Nephron (organoid): Measurements from ENCODE around the gene RBM47.

ENCODE experiments used
- H3K27ac Mint-ChIP-seq, 3 experiments: 2 replicates each; pipeline ENCODE4 v1.8.0; 2020; ENCODE audit warnings: mixed read lengths in 3 of 3, mild to moderate bottlenecking in 2 of 3, moderate library complexity in 1 of 3
- H3K27me3 Mint-ChIP-seq: 2 replicates; pipeline ENCODE4 v1.8.0; 2021; ENCODE audit warnings: low read depth, mild to moderate bottlenecking, moderate library complexity, mixed read lengths
- H3K36me3 Mint-ChIP-seq: 2 replicates; pipeline ENCODE4 v1.8.0; 2020; ENCODE audit warnings: low read depth, mixed read lengths
- H3K4me1 Mint-ChIP-seq: 2 replicates; pipeline ENCODE4 v1.8.0; 2020; ENCODE audit warnings: mixed read lengths
- H3K4me3 Mint-ChIP-seq, 3 experiments: 2 replicates each; pipeline ENCODE4 v1.8.0; 2020; ENCODE audit warnings: mild to moderate bottlenecking in 3 of 3, mixed read lengths in 3 of 3, moderate library complexity in 2 of 3
- H3K9me3 Mint-ChIP-seq: 2 replicates; pipeline ENCODE4 v1.8.0; 2020; ENCODE audit warnings: mixed read lengths
- TF ChIP-seq, protein P1 (sequence below), 3 experiments: fragments of 200-600 bp; sonication (generic); IDR thresholded peaks; one replicate each; pipeline ENCODE4 v1.5.0; 2021; ENCODE audit warnings: antibody characterized with exemption in 3 of 3; ENCODE audit not compliant: unreplicated experiment in 3 of 3

The RBM47 gene

DNA sequence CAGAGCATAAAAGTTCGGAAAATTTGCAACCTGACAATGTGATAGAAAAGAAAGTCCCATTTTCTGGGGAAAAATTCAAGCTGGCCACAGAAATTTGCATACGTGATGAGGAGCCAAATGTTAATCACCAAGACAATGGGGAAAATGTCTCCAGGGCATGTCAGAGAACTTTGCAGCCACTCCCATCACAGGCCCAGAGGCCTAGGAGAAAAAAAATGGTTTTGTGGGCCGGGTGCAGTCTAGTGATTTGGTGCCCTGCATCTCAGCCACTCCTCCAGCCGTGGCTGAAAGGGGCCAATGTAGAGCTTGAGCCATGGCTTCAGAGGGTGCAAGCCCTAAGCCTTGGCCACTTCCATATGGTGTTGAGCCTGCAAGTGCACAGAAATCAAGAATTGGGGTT is 223.3 kb downstream of the RBM47 start:
- H3K9me3 Mint-ChIP-seq, result peaks cover 14% of the 10 kb centered on the region
- no peak overlapping the region for H3K27ac Mint-ChIP-seq
- no peak overlapping the region for H3K4me3 Mint-ChIP-seq
- TF ChIP-seq, protein P1, sequence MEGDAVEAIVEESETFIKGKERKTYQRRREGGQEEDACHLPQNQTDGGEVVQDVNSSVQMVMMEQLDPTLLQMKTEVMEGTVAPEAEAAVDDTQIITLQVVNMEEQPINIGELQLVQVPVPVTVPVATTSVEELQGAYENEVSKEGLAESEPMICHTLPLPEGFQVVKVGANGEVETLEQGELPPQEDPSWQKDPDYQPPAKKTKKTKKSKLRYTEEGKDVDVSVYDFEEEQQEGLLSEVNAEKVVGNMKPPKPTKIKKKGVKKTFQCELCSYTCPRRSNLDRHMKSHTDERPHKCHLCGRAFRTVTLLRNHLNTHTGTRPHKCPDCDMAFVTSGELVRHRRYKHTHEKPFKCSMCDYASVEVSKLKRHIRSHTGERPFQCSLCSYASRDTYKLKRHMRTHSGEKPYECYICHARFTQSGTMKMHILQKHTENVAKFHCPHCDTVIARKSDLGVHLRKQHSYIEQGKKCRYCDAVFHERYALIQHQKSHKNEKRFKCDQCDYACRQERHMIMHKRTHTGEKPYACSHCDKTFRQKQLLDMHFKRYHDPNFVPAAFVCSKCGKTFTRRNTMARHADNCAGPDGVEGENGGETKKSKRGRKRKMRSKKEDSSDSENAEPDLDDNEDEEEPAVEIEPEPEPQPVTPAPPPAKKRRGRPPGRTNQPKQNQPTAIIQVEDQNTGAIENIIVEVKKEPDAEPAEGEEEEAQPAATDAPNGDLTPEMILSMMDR (IDR thresholded peaks at IDR 0.05; ENCODE audit: unreplicated experiment in 3 of 3), result no peak
- H3K36me3 Mint-ChIP-seq, result peaks cover 13% of the 10 kb centered on the region
- H3K27me3 Mint-ChIP-seq, result peaks cover 7% of the 10 kb centered on the region
- peaks cover 9% of the 10 kb centered on the region for H3K4me1 Mint-ChIP-seq

DNA sequence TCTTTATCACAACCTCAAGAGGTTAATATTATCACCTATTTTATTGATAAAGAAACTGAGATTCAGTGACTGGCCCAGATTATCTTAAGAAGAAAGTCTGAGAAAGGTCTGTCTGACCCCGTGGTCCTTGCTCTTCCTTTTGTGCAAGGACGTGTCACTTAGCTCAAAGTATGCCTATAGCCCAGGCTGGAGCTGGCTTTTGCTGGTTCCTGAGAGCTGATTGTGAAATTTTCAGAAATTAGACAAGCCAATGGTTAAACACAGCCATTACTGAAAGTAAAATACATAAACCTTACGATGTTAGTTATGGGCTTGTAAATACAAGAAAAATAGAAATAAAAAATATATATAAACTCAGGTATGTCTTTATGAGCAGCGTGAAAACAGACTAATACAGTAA is 224.5 kb downstream of the RBM47 start:
- no peak overlapping the region for H3K27ac Mint-ChIP-seq

DNA sequence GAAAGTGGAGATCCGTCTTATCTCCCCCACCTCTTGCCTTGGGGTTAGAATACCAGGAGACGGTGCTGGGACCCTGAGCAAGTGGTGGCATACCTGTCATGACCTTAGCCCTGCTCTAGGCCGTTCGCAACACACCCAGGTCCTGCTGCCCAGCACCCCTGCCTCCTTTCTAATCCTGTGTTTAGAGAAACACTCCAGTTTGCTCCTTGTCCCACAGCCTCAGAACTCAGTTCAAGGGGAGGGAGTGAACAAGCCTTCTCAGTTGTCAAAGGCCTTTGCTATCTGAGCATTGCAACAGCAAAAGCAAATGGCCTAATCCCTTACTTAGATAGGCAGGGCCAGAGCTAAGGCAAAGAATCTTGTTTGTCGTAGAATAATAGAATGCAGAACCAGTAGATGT is 226.6 kb downstream of the RBM47 start:
- H3K9me3 Mint-ChIP-seq, result peaks cover 14% of the 10 kb centered on the region
- TF ChIP-seq, protein P1 (IDR thresholded peaks at IDR 0.05; ENCODE audit: unreplicated experiment in 3 of 3), result no peak
- no peak overlapping the region for H3K4me3 Mint-ChIP-seq
- H3K36me3 Mint-ChIP-seq, result peaks cover 13% of the 10 kb centered on the region
- peaks cover 15% of the 10 kb centered on the region for H3K4me1 Mint-ChIP-seq
- H3K27ac Mint-ChIP-seq, result peak overlapping the region in 1 of 3 experiments; percentile 73
- H3K27me3 Mint-ChIP-seq, result peaks cover 17% of the 10 kb centered on the region

More for the DNA sequence above, 224.5 kb downstream of the RBM47 start:
- Mint-ChIP-seq H3K9me3 (peaks cover 14% of the 10 kb centered on the region), H3K27me3 (peaks cover 10% of the 10 kb centered on the region), H3K4me1 (peaks cover 9% of the 10 kb centered on the region), H3K4me3 (no peak overlapping the region), H3K36me3 (peaks cover 13% of the 10 kb centered on the region)
- TF ChIP-seq, protein P1 (IDR thresholded peaks at IDR 0.05; ENCODE audit: unreplicated experiment in 3 of 3), result no peak

DNA sequence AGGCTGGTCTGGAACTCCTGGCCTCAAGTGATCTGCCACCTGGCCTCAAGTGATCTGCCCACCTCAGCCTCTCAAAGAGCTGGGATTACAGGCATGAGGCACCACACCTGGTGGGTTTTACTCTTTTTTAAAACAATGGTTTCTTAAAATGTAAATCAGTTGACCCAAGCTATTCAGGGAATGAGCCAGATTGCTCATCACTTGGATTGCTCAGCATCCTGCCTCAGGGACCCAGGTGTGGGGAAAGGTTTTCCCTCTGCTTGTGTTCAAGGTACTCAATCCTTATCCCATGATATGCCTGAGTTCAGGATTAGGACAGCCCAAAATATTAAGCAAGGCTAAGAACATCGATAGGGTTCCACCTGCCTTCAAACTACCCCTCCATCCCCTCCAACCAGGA is 227.1 kb downstream of the RBM47 start:
- peaks cover 10% of the 10 kb centered on the region for H3K9me3 Mint-ChIP-seq

DNA sequence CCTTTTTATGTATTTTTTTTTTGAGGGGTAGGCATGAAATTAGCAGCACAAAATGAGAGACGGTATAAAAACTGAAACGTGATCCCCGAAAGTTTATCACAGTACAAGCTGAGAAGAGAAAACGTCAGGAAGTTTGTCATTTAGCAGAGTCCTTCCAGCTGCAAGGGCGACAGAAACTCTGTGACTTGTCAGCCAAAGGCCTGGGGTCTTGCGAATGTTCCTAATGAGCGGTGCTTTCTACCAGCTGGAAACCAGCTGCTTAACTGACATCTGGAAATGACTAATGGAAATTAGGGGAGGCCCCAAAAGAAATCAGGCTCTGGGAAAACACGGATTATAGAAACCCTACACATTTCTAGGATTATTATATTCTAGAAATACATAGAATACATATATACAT is 228.0 kb downstream of the RBM47 start:
- H3K4me3 Mint-ChIP-seq, result no peak overlapping the region
- TF ChIP-seq, protein P1 (IDR thresholded peaks at IDR 0.05; ENCODE audit: unreplicated experiment in 3 of 3), result no peak
- peaks cover 17% of the 10 kb centered on the region for H3K27me3 Mint-ChIP-seq
- H3K4me1 Mint-ChIP-seq, result peaks cover 15% of the 10 kb centered on the region
- peaks cover 5% of the 10 kb centered on the region for H3K9me3 Mint-ChIP-seq
- peak overlapping the region in 1 of 3 experiments; percentile 11 for H3K27ac Mint-ChIP-seq
- peaks cover 4% of the 10 kb centered on the region for H3K36me3 Mint-ChIP-seq

More for the DNA sequence above, 227.1 kb downstream of the RBM47 start:
- Mint-ChIP-seq H3K27me3 (peaks cover 17% of the 10 kb centered on the region), H3K4me1 (peaks cover 15% of the 10 kb centered on the region), H3K4me3 (no peak overlapping the region), H3K36me3 (peaks cover 9% of the 10 kb centered on the region), H3K27ac (no peak overlapping the region)
- TF ChIP-seq, protein P1 (IDR thresholded peaks at IDR 0.05; ENCODE audit: unreplicated experiment in 3 of 3), result no peak

DNA sequence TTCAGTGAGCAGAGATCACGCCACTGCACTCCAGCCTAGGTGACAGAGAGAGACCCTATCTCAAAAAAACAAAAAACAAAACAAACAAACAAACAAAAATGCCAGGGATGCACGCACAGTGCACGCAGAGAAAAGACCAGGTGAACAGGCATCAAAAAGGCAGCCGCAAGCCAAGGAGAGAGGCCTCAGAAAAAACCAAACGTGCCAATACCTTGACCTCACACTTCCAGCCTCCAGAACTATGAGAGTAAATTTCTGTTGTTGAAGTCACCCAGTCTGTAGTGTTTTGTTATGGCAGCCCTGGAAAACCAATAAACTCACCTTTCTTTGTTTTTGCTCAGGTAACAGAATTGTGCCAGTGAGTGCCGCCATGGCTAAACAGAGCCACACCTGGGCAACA is 228.6 kb downstream of the RBM47 start:
- no peak overlapping the region for H3K4me3 Mint-ChIP-seq
- no peak overlapping the region for H3K27ac Mint-ChIP-seq
- peaks cover 5% of the 10 kb centered on the region for H3K9me3 Mint-ChIP-seq
- H3K36me3 Mint-ChIP-seq, result peaks cover 4% of the 10 kb centered on the region
- H3K27me3 Mint-ChIP-seq, result peaks cover 17% of the 10 kb centered on the region
- TF ChIP-seq, protein P1 (IDR thresholded peaks at IDR 0.05; ENCODE audit: unreplicated experiment in 3 of 3), result no peak
- peaks cover 20% of the 10 kb centered on the region for H3K4me1 Mint-ChIP-seq
